ENCODE data around the gene BCL6B.
"Not testable (repeated sequence)": the region's sequence is repeated elsewhere in the genome, so short reads cannot be mapped to it uniquely, and the experiment has no call there.

The BCL6B gene, protein sequence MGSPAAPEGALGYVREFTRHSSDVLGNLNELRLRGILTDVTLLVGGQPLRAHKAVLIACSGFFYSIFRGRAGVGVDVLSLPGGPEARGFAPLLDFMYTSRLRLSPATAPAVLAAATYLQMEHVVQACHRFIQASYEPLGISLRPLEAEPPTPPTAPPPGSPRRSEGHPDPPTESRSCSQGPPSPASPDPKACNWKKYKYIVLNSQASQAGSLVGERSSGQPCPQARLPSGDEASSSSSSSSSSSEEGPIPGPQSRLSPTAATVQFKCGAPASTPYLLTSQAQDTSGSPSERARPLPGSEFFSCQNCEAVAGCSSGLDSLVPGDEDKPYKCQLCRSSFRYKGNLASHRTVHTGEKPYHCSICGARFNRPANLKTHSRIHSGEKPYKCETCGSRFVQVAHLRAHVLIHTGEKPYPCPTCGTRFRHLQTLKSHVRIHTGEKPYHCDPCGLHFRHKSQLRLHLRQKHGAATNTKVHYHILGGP

DNA sequence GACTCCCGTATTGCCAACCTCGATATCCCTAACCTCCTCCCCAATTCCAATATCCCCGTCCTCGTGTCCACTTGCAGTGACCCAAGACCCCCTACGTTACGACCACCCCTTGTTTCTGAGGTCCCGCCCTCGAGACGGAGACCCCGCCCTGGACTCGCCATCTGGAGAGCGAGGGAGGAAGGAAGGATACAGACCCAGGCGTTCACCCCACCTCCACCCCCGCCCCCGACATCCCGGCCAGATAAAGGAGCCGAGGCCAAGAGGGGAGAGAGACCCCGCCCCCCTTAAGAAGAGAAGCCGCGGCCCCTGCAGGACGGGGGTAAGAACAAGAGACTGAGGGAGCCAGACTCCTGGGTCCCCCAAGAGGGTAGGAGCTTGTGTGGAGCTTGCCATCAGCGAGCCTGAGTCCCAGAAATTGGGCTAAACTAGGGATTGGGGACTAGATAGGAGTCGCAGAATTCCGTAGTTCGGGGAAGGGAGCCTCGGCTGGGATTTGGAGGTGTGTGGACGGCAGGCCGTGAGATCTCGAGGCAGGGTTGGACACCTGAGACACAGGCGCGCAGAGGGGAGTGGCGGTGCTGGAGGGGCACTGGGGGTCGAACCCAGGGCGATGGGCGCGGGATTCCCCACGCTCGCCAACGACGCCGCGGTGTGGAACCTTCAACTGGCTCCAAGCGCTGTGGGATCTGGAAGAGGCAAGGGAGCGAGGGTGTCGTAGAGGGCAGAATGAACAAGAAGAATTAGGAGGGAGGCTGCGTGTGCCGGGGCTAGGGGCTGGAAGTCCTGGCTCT lies at the start of gene BCL6B:
Gene BCL6B (plus strand): TSS at position 270 of the 791 bp plus-strand sequence. CDS start 622 bp downstream, outside the sequence.
- Histone ChIP-seq H3K27me3 (ENCODE audit: control insufficient read depth in 1 of 2, insufficient read depth in 2 of 2, low read length in 2 of 2) (peaks cover 16 to 24% of the 10 kb centered on the region in 2 donors), H3K9ac (ENCODE audit: low read length in 2 of 2) (peak within 1 kb of the TSS; percentile 42 to 51), H3K27ac (ENCODE audit: low read length) (peak within 1 kb of the TSS; percentile 64), H3K36me3 (ENCODE audit: control insufficient read depth in 2 of 2, insufficient read depth in 2 of 2, low read length in 2 of 2) (no peaks in the 10 kb centered on the region), H3K9me3 (ENCODE audit: control insufficient read depth in 2 of 2, low read length in 2 of 2) (no peaks in the 10 kb centered on the region), H3K4me1 (ENCODE audit: control insufficient read depth, insufficient read depth, low read length) (peaks cover 39% of the 10 kb centered on the region), H3K4me3 (ENCODE audit: low read length in 2 of 2) (peak within 1 kb of the TSS; percentile 31 to 59)

DNA sequence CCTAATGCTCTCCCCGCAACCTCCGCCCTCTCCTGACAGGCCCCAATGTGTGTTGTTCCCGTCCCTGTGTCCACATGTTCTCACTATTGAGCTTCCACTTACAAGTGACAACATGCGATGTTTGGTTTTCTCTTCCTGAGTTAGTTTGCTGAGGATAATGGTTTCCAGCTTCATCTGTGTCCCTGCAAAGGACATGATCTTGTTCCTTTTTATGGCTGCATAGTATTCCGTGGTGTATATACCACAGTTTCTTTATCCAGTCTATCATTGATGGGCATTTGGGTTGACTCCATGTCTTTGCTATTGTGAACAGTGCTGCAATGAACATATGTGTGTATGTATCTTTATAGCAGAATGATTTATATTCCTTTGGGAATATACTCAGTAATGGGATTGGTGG lies 43.4 kb upstream of the BCL6B start:
- not testable (repeated sequence) for H3K36me3 ChIP-seq (ENCODE audit: control insufficient read depth in 2 of 2, insufficient read depth in 2 of 2, low read length in 2 of 2); H3K27me3 ChIP-seq (ENCODE audit: control insufficient read depth in 1 of 2, insufficient read depth in 2 of 2, low read length in 2 of 2); H3K4me1 ChIP-seq (ENCODE audit: control insufficient read depth, insufficient read depth, low read length); H3K9ac ChIP-seq (ENCODE audit: low read length in 2 of 2); H3K27ac ChIP-seq (ENCODE audit: low read length); H3K9me3 ChIP-seq (ENCODE audit: control insufficient read depth in 2 of 2, low read length in 2 of 2); H3K4me3 ChIP-seq (ENCODE audit: low read length in 2 of 2)

DNA sequence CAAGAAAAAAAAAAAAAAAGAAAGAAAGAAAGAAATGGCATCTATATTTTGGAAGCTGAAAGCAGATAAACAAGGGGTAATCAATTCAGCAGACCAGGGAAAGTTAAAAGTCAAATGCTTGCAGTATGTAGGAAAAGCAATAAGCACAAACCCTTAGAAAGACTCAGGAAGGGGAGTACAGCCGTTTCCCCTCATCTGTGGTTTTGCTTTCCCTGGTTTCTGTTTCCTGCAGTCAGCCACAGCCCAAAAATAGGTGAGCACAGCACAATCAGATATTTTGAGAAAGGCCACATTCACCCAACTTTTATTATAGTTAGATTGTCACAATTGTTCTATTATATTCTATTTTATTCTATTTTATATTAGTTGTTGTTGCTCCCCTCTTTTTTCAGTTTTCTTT lies 41.4 kb upstream of the BCL6B start:
- Histone ChIP-seq H3K27ac (ENCODE audit: low read length) (no peak overlapping the region), H3K9me3 (ENCODE audit: control insufficient read depth in 2 of 2, low read length in 2 of 2) (peaks cover 0 to 3% of the 10 kb centered on the region in 2 donors), H3K4me3 (ENCODE audit: low read length in 2 of 2) (no peak overlapping the region), H3K36me3 (ENCODE audit: control insufficient read depth in 2 of 2, insufficient read depth in 2 of 2, low read length in 2 of 2) (no peaks in the 10 kb centered on the region), H3K4me1 (ENCODE audit: control insufficient read depth, insufficient read depth, low read length) (no peaks in the 10 kb centered on the region), H3K9ac (ENCODE audit: low read length in 2 of 2) (no peak overlapping the region), H3K27me3 (ENCODE audit: control insufficient read depth in 1 of 2, insufficient read depth in 2 of 2, low read length in 2 of 2) (no peaks in the 10 kb centered on the region)

DNA sequence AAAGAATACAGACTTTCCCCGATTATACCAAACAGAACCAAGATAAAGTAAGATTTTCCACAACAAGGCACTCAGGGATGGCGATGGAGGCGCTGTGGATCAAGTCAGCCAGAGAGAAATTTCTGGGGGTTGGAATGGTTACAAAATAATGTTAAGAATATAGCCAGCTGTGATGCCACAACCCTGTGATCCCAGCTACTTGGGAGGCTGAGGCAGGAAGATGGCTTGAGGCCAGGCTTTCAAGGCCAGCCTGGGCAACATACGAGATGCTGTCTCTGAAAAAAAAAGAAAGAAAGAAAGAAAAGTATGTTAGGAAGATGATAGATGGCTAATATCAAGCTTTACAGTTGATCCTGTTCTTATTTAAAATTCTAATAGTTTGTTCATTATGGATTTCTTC lies 37.6 kb upstream of the BCL6B start:
- Histone ChIP-seq H3K36me3 (ENCODE audit: control insufficient read depth in 2 of 2, insufficient read depth in 2 of 2, low read length in 2 of 2) (no peaks in the 10 kb centered on the region), H3K4me3 (ENCODE audit: low read length in 2 of 2) (no peak overlapping the region), H3K9ac (ENCODE audit: low read length in 2 of 2) (no peak overlapping the region), H3K4me1 (ENCODE audit: control insufficient read depth, insufficient read depth, low read length) (no peaks in the 10 kb centered on the region), H3K9me3 (ENCODE audit: control insufficient read depth in 2 of 2, low read length in 2 of 2) (peaks cover 0 to under 1% of the 10 kb centered on the region in 2 donors), H3K27me3 (ENCODE audit: control insufficient read depth in 1 of 2, insufficient read depth in 2 of 2, low read length in 2 of 2) (no peaks in the 10 kb centered on the region), H3K27ac (ENCODE audit: low read length) (no peak overlapping the region)

DNA sequence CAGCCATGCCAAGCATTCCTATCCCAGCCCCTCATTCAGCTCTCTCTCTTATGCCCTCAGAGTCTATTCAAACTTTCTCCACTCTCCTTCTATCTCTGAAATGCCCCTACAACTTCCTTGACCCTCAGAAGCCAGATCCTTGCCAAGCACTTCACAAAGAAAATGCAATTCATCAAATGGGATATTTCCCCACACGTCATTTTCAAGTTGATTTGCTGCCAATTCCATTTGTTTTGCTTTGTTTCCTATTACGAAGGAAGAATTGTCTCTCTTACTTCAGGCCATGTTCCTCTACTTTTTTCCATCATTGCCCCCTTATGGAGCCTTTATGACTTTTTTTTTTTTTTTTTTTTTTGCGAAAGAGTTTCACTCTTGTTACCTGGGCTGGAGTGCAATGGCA lies 36.2 kb upstream of the BCL6B start:
- Histone ChIP-seq H3K36me3 (ENCODE audit: control insufficient read depth in 2 of 2, insufficient read depth in 2 of 2, low read length in 2 of 2) (no peaks in the 10 kb centered on the region), H3K4me3 (ENCODE audit: low read length in 2 of 2) (no peak overlapping the region), H3K27ac (ENCODE audit: low read length) (no peak overlapping the region), H3K9me3 (ENCODE audit: control insufficient read depth in 2 of 2, low read length in 2 of 2) (no peaks in the 10 kb centered on the region), H3K9ac (ENCODE audit: low read length in 2 of 2) (no peak overlapping the region), H3K27me3 (ENCODE audit: control insufficient read depth in 1 of 2, insufficient read depth in 2 of 2, low read length in 2 of 2) (no peaks in the 10 kb centered on the region), H3K4me1 (ENCODE audit: control insufficient read depth, insufficient read depth, low read length) (no peaks in the 10 kb centered on the region)

DNA sequence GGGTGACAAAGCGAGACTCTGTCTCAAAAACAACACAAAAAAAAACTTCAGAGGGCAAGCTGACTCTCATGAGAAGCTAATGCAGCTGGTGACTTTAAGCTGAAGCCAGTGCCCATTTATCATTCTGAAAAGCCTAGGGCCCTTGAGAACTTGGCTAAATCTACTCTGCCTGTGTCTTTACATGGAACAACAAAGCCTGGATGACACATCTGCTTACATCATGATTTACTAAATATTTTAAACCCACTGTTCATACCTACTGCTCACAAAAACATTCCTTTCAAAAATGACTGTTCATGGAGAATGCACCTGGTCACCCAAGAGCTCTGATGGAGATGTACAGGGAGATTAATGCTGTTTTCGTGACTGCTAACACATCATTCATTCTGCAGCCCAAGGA lies 33.1 kb upstream of the BCL6B start:
- Histone ChIP-seq H3K4me1 (ENCODE audit: control insufficient read depth, insufficient read depth, low read length) (no peaks in the 10 kb centered on the region), H3K36me3 (ENCODE audit: control insufficient read depth in 2 of 2, insufficient read depth in 2 of 2, low read length in 2 of 2) (no peaks in the 10 kb centered on the region), H3K27me3 (ENCODE audit: control insufficient read depth in 1 of 2, insufficient read depth in 2 of 2, low read length in 2 of 2) (peaks cover 0 to 1% of the 10 kb centered on the region in 2 donors), H3K9ac (ENCODE audit: low read length in 2 of 2) (no peak overlapping the region), H3K27ac (ENCODE audit: low read length) (no peak overlapping the region), H3K4me3 (ENCODE audit: low read length in 2 of 2) (no peak overlapping the region), H3K9me3 (ENCODE audit: control insufficient read depth in 2 of 2, low read length in 2 of 2) (no peaks in the 10 kb centered on the region)

DNA sequence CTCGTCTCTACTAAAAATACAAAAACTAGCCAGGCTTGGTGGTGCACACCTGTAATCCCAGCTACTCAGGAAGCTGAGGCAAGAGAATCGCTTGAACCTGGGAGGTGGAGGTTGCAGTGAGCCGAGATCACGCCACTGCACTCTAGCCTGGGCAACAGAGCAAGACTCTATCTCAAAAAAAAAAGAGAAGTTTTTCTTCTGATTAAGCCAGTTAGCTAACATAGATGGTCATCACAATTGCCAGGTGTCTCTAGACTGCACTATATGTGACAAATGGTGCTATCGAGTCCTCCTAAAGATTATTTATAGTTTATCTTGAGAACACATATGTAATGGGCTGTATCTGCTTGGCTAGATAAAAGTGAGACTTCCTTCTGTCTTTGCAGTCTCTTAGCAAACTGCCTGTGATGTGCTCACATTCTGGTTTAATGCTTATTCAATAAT lies 29.2 kb upstream of the BCL6B start:
- H3K9ac ChIP-seq (ENCODE audit: low read length in 2 of 2): not testable (repeated sequence)

DNA sequence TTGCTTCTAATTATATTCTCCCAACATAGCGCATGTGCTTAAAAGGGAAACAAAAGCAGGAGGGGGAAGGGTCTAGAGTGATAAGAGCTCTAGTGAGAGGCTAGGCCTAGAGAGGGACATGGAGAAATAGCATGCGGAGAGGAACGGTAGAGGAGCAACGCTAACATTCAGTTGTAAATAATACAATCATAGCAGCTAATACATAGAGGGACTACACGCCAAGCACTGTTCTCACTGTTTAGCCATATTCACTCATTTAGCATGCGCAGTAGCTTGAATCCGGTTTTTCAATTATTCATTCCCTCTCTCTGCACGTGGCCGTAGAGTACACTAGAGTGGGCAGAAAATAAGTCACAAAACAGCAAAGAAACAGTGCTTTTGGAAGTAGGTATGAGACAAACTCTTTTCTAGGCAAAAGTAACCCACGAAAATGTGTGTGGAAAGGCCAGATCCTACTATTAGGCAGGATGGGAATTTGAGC lies 28.7 kb upstream of the BCL6B start:
- peaks cover 5 to 6% of the 10 kb centered on the region in 2 donors for H3K36me3 ChIP-seq (ENCODE audit: control insufficient read depth in 2 of 2, insufficient read depth in 2 of 2, low read length in 2 of 2)
- H3K4me1 ChIP-seq (ENCODE audit: control insufficient read depth, insufficient read depth, low read length): peaks cover 13% of the 10 kb centered on the region
- peaks cover 7 to 11% of the 10 kb centered on the region in 2 donors for H3K27me3 ChIP-seq (ENCODE audit: control insufficient read depth in 1 of 2, insufficient read depth in 2 of 2, low read length in 2 of 2)
- H3K4me3 ChIP-seq (ENCODE audit: low read length in 2 of 2): no peak overlapping the region
- H3K27ac ChIP-seq (ENCODE audit: low read length): no peak overlapping the region
- H3K9me3 ChIP-seq (ENCODE audit: control insufficient read depth in 2 of 2, low read length in 2 of 2): no peaks in the 10 kb centered on the region
- H3K9ac ChIP-seq (ENCODE audit: low read length in 2 of 2): no peak overlapping the region

More for the DNA sequence above, 29.2 kb upstream of the BCL6B start:
- peaks cover 13% of the 10 kb centered on the region for H3K4me1 ChIP-seq (ENCODE audit: control insufficient read depth, insufficient read depth, low read length)
- H3K4me3 ChIP-seq (ENCODE audit: low read length in 2 of 2); H3K36me3 ChIP-seq (ENCODE audit: control insufficient read depth in 2 of 2, insufficient read depth in 2 of 2, low read length in 2 of 2); H3K27ac ChIP-seq (ENCODE audit: low read length); H3K9me3 ChIP-seq (ENCODE audit: control insufficient read depth in 2 of 2, low read length in 2 of 2): not testable (repeated sequence)
- peaks cover 7 to 11% of the 10 kb centered on the region in 2 donors for H3K27me3 ChIP-seq (ENCODE audit: control insufficient read depth in 1 of 2, insufficient read depth in 2 of 2, low read length in 2 of 2)

DNA sequence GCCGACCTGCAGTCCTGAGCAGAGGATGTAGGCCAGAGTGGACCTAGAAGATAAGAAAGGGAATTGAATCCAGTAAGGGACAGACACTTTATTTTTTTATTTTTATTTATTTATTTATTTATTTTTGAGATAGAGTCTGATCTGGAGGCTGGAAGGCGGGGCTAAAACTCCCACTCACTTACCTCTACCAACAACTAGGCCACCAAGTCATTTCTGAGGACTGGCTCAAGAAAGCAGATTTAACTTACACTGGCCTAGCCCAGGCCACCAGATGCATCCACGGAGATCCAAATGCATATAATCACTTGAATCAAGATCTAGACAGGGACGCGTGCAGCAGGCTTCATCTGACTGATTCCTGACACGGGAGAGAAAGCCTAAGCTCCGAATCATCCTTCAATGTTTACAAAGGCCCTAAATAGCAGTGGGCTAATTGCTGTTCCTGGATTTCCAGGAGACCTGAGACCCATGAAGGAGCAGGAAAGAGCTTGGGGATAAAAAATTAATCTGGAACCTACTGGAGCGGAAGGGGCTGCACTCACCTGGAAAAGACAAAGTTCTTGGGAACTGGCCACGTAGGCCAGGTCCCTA lies 28.1 kb upstream of the BCL6B start:
- peaks cover 13% of the 10 kb centered on the region for H3K4me1 ChIP-seq (ENCODE audit: control insufficient read depth, insufficient read depth, low read length)
- no peak overlapping the region for H3K4me3 ChIP-seq (ENCODE audit: low read length in 2 of 2)
- H3K27ac ChIP-seq (ENCODE audit: low read length): no peak overlapping the region
- peaks cover 7 to 11% of the 10 kb centered on the region in 2 donors for H3K27me3 ChIP-seq (ENCODE audit: control insufficient read depth in 1 of 2, insufficient read depth in 2 of 2, low read length in 2 of 2)
- no peaks in the 10 kb centered on the region for H3K9me3 ChIP-seq (ENCODE audit: control insufficient read depth in 2 of 2, low read length in 2 of 2)
- H3K36me3 ChIP-seq (ENCODE audit: control insufficient read depth in 2 of 2, insufficient read depth in 2 of 2, low read length in 2 of 2): peaks cover 6 to 9% of the 10 kb centered on the region in 2 donors
- no peak overlapping the region for H3K9ac ChIP-seq (ENCODE audit: low read length in 2 of 2)

DNA sequence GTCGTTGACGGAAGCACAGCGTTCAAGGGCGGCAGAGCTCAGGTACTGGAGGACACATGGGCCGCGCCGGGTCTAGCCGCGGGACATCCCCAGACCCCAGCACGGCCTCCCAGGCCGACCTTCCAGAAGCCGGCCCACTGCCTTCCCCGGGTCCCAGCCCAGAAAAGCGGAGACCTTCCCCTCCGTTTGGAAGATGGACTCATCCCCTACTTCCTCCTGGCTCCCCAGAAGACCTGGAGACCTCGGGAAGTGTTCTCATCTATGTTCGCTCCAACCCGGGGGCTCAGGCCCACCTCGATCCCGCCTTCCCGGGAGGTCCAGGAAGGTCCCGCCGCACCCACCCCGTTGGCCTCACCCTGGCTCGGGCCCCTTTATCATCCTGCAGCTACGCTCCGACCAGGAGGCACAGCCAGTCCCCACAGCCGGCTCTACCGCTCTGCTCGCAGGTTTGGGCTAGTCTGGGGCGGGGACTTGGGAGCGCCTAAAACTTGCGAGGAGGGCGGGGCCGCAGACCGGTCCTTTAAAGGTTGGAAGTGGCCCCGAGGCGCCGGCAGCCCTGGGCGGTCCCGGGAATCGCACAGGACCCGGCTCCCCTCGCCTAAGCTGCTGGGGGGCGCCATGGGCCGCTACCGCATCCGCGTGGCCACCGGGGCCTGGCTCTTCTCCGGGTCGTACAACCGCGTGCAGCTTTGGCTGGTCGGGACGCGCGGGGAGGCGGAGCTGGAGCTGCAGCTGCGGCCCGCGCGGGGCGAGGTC lies 27.2 kb upstream of the BCL6B start, which contains the start of gene ALOX12:
Gene ALOX12 (plus strand): TSS at position 550 of the 756 bp plus-strand sequence. CDS start 69 bp downstream, at position 619.
- no peak within 1 kb of the TSS for H3K27ac ChIP-seq (ENCODE audit: low read length)
- no peak within 1 kb of the TSS for H3K9ac ChIP-seq (ENCODE audit: low read length in 2 of 2)
- H3K4me3 ChIP-seq (ENCODE audit: low read length in 2 of 2): peak within 1 kb of the TSS; percentile 32 to 57
- H3K36me3 ChIP-seq (ENCODE audit: control insufficient read depth in 2 of 2, insufficient read depth in 2 of 2, low read length in 2 of 2): peaks cover 11 to 18% of the 10 kb centered on the region in 2 donors
- H3K4me1 ChIP-seq (ENCODE audit: control insufficient read depth, insufficient read depth, low read length): peaks cover 13% of the 10 kb centered on the region
- H3K27me3 ChIP-seq (ENCODE audit: control insufficient read depth in 1 of 2, insufficient read depth in 2 of 2, low read length in 2 of 2): peaks cover 7 to 11% of the 10 kb centered on the region in 2 donors
- H3K9me3 ChIP-seq (ENCODE audit: control insufficient read depth in 2 of 2, low read length in 2 of 2): no peaks in the 10 kb centered on the region

Measured in stomach smooth muscle (tissue), 2 donors.